ENCODE results near the gene FSD1.

The FSD1 gene

DNA sequence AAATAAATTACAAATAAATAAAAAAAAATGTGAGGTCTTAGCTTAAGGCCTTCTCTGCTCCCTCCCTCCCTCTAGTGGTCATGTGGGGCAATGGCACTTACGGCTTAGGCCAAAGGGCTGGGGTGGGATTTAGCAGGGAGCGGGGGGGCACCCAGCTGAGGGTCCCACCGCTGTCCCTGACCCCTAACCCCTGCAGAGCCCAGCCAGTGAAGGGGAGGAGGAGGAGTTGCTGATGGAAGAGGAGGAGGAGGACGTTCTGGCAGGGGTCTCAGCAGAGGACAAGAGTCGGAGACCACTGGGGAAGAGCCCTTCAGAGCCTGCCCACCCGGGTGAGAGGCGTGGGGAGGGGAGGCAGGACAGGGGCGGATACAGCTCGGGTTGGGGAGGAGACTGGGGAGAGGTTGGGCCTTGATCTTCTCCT lies 48.3 kb downstream of the FSD1 start:
- TF ChIP-seq, protein P1, sequence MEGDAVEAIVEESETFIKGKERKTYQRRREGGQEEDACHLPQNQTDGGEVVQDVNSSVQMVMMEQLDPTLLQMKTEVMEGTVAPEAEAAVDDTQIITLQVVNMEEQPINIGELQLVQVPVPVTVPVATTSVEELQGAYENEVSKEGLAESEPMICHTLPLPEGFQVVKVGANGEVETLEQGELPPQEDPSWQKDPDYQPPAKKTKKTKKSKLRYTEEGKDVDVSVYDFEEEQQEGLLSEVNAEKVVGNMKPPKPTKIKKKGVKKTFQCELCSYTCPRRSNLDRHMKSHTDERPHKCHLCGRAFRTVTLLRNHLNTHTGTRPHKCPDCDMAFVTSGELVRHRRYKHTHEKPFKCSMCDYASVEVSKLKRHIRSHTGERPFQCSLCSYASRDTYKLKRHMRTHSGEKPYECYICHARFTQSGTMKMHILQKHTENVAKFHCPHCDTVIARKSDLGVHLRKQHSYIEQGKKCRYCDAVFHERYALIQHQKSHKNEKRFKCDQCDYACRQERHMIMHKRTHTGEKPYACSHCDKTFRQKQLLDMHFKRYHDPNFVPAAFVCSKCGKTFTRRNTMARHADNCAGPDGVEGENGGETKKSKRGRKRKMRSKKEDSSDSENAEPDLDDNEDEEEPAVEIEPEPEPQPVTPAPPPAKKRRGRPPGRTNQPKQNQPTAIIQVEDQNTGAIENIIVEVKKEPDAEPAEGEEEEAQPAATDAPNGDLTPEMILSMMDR (IDR thresholded peaks at IDR 0.05; ENCODE audit: insufficient read depth, low read length, poor library complexity, severe bottlenecking): peak; percentile 85
- no peak for DNase-seq (ENCODE audit: extremely low read depth, insufficient read length)
- Histone ChIP-seq H3K27me3 (replicated peaks; ENCODE audit: control insufficient read depth, insufficient read depth, low read length) (no peaks in the 10 kb centered on the region), H3K4me3 (replicated peaks; ENCODE audit: low read depth, low read length) (no peak overlapping the region), H3K36me3 (ENCODE audit: control insufficient read depth, insufficient read depth, low read length) (peaks cover 2% of the 10 kb centered on the region)

DNA sequence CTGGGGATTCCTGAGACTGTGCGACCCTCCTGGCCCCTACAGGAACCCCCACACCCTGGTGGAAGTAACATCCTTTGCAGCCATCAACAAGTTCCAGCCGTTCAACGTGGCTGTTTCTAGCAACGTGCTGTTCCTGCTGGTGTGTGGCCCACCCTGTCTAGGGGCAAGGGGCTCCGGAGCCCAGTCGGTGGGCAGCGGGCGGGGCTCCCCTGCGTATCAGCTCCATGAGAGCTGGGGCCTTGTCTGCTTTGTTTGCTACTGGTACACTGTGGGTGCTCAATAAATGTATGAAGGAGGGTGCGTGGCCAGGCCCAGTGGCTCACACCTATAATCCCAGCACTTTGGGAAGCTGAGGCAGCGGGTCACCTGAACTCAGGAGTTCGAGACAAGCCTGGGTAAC lies 49.9 kb downstream of the FSD1 start:
- H3K27me3 ChIP-seq (replicated peaks; ENCODE audit: control insufficient read depth, insufficient read depth, low read length): no peaks in the 10 kb centered on the region
- H3K4me3 ChIP-seq (replicated peaks; ENCODE audit: low read depth, low read length): no peak overlapping the region
- DNase-seq (ENCODE audit: extremely low read depth, insufficient read length): no peak
- peaks cover 8% of the 10 kb centered on the region for H3K36me3 ChIP-seq (ENCODE audit: control insufficient read depth, insufficient read depth, low read length)
- TF ChIP-seq, protein P1 (IDR thresholded peaks at IDR 0.05; ENCODE audit: insufficient read depth, low read length, poor library complexity, severe bottlenecking): no peak

DNA sequence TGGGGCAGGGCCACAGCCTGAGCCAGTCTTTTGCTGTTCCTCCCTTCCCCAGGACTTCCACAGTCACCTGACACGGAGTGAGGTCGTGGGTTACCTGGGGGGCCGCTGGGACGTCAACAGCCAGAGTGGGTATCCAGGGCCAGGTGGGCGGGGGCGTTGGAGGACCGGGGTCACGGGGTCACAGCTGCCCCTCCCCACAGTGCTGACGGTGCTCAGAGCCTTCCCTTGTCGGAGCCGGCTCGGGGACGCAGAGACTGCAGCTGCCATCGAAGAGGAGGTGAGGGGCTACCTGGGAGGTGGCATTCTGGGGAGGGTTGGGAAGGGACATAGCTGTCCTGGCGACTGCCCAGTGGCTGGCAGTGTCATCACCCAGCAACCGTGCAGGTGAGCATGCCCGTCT lies 50.5 kb downstream of the FSD1 start:
- DNase-seq (ENCODE audit: extremely low read depth, insufficient read length): no peak
- TF ChIP-seq, protein P1 (IDR thresholded peaks at IDR 0.05; ENCODE audit: insufficient read depth, low read length, poor library complexity, severe bottlenecking): no peak
- H3K27me3 ChIP-seq (replicated peaks; ENCODE audit: control insufficient read depth, insufficient read depth, low read length): no peaks in the 10 kb centered on the region
- no peak overlapping the region for H3K4me3 ChIP-seq (replicated peaks; ENCODE audit: low read depth, low read length)
- peaks cover 11% of the 10 kb centered on the region for H3K36me3 ChIP-seq (ENCODE audit: control insufficient read depth, insufficient read depth, low read length)

DNA sequence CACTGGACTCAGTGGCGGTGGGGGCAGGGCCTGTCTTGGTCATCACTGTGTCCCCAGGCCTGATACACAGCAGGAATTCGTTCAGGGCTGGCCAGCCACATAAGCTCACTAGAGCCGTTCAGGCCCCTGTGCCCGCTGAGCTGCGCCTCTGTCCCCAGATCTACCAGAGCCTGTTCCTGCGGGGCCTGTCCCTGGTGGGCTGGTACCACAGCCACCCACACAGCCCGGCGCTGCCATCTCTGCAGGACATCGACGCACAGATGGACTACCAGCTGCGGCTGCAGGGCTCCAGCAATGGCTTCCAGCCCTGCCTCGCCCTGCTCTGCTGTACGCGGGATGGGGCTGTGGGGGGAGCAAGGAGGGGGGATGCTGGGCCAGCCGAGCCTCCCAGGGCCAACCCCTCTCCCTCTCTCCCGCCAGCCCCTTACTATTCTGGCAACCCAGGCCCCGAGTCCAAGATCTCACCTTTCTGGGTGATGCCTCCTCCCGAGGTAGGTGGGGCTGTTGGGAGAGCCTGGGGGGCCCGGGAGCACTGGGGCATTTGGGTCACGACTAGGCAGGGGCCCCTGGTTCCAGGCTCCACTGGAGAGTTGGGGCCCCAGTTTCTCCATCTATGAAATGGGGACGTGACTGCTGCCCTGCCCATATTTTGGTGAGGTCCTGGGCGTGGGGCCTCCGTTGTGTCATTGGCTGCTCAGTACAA lies 52.8 kb downstream of the FSD1 start:
- TF ChIP-seq, protein P1 (IDR thresholded peaks at IDR 0.05; ENCODE audit: insufficient read depth, low read length, poor library complexity, severe bottlenecking): no peak
- H3K36me3 ChIP-seq (ENCODE audit: control insufficient read depth, insufficient read depth, low read length): peaks cover 25% of the 10 kb centered on the region

DNA sequence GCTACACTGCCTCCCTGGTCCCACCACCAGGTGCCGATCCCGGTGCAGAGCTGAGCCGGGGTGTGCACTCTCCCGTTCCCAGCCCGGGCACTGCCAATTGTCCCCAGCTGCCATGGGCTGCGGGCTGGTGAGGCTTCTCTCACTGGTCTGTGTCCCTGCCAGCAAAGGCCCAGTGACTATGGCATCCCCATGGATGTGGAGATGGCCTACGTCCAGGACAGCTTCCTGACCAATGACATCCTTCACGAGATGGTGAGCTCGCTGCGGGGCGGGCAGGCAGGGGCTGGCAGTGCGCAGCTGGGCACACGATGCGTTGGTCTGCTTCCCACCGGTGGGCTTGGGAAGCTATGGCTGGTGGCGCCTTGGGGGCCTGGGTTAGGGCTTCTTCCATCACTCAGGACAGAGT lies 53.5 kb downstream of the FSD1 start:
- TF ChIP-seq, protein P1 (IDR thresholded peaks at IDR 0.05; ENCODE audit: insufficient read depth, low read length, poor library complexity, severe bottlenecking): no peak
- H3K27me3 ChIP-seq (replicated peaks; ENCODE audit: control insufficient read depth, insufficient read depth, low read length): no peaks in the 10 kb centered on the region
- no peak overlapping the region for H3K4me3 ChIP-seq (replicated peaks; ENCODE audit: low read depth, low read length)
- no peak for DNase-seq (ENCODE audit: extremely low read depth, insufficient read length)
- H3K36me3 ChIP-seq (ENCODE audit: control insufficient read depth, insufficient read depth, low read length): peaks cover 29% of the 10 kb centered on the region

More for the DNA sequence above, 52.8 kb downstream of the FSD1 start:
- Histone ChIP-seq H3K4me3 (replicated peaks; ENCODE audit: low read depth, low read length) (no peak overlapping the region), H3K27me3 (replicated peaks; ENCODE audit: control insufficient read depth, insufficient read depth, low read length) (no peaks in the 10 kb centered on the region)
- DNase-seq (ENCODE audit: extremely low read depth, insufficient read length): no peak
